SW480 (cell line): Measurements from ENCODE around the gene DSCAM.
"Not testable (repeated sequence)": the region's sequence is repeated elsewhere in the genome, so short reads cannot be mapped to it uniquely, and the experiment has no call there.

Source experiments
- DNase-seq: peaks from one replicate; pipeline ENCODE4 v3.0.0-alpha.2; 2016; ENCODE audit warnings: low spot score

The DSCAM gene

DNA sequence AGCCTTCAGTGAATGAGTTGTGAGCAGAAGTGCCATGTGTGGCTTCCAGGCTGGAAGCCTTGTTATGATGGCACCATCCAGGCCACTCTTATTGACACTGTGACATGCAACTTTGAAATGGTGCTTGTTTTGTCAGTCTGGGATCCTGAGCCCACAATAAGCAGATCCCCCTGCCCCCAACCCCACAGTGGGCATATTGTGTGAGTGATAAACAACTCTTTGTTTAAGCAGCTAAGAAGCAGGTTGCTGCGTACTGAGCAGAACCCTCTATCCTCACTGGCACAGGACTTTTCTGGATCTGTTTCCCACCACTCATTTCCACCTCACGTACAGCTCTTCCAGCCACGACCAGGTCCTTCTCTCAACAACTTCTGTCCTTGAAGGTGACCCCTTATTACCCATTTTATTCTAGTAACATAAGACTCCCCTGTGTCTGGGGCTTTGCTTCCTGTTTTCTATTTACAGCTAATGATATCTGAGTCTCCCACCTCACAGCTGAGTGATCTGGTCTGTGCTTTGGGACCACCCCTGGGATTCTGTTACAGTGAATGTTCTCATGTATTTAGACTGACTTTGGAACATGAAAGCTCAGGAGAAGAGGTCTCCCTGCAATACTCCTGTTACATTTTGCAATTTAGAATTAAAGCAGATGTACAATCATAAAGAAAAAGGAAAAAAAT is 604.2 kb downstream of the DSCAM start:
- DNase-seq: no peak

DNA sequence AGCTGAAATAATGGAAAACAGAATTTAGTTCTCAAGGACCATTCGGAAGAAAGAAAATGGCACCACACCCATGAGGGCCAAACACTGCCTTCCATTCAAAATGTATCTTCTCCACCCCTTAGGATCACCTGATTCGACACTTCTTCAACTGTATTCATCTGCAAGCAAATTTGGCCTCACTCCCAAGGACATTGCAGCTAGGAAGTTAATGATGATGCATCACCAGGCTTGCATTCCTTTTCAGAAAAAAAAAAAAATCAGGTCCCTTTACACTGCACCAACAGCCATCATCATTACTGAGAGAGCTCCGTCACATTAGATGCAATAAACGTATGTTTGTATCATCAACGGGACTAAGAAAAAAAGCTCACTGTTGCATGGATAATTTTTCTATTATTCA is 611.4 kb downstream of the DSCAM start:
- no peak for DNase-seq

DNA sequence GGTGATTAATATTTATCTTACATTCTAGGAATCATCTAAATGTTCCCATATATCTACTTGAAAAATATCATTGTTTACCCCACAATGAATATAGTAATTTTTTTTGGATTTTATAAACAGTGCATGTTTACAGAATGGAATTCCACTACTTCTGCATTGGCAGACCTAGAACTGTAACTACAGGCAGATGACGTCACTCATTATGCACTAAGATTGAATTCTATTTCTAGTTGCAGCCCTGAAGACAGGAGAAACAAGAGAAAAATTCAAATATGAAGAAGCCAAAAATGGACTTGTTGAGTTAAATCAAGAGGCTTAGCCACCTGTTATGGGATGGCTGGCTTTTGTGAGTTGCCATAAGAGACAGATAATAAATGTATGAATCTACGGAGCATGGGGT is 615.0 kb downstream of the DSCAM start:
- no peak for DNase-seq

DNA sequence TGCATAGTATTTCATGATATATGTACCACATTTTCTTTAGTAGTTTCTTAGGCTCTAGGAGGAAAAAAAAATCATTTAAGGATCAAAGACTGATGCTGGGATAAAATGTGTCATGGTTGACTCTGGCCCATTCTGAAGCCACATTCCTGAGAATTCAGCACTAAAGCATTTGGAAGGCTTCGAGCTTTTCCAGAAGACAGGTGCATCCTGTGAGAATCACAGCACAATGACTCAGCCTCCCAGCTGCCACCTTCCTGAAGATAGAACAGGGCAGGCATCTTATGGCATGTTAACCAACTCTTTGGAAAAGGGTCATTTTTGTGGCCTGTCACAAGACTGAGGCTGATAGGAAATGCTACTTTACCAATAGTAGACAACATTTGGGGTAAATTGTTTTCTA is 619.9 kb downstream of the DSCAM start:
- no peak for DNase-seq

DNA sequence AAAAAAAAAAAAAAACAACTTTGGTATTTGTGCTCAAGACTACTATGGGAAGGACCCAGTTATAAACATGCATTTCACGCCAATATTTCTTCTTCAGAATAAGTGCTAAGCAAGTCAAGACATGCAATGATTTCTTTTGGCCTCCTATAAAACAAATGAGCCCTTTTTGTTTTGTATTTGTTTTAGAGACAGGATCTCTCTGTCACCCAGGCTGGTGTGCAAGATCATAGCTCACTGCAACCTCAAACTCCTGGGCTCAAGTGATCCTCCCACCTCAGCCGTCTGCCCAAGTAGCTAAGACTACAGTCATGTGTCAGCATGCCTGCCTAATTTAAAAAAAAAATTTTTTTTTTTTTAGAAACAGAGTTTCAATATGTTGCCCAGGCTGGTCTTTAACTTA is 631.0 kb downstream of the DSCAM start:
- no peak for DNase-seq

DNA sequence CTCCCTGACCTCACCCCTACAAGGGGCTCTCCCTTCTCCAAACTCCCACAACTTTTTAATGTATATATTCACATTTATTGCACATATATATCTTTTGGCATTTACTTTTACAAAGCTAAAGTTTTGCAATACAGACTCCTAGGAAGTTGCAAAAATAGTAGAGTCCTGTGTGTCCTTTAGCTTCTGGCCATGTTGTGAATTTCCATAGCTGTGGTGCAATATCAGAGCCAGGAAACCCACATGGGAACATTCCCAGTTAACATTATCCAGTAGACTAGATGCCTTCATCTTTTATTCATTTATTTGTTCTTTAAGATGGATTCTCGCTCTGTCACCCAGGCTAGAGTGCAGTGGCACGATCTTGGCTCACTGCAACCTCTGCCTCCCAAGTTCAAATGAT is 636.7 kb downstream of the DSCAM start:
- DNase-seq: no peak

DNA sequence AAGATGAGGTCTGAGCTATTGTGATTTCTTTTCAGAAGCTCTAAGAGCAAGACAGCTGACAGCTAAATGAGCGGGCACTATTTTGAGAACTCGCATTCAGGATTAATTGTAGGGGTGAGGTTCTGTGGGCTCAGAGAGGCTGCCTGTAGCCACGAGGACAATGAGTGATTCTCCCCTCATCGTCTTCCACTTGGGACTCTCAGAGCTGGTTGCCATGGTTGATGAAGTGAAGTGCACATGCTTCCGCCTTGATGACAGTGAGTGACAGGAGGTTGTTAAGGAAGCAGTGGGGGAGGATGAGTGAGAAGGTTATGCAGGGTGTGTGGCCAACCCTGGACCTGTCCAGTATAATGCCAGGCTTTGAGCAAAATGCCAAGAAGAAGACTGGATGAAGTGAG is 638.0 kb downstream of the DSCAM start:
- no peak for DNase-seq

DNA sequence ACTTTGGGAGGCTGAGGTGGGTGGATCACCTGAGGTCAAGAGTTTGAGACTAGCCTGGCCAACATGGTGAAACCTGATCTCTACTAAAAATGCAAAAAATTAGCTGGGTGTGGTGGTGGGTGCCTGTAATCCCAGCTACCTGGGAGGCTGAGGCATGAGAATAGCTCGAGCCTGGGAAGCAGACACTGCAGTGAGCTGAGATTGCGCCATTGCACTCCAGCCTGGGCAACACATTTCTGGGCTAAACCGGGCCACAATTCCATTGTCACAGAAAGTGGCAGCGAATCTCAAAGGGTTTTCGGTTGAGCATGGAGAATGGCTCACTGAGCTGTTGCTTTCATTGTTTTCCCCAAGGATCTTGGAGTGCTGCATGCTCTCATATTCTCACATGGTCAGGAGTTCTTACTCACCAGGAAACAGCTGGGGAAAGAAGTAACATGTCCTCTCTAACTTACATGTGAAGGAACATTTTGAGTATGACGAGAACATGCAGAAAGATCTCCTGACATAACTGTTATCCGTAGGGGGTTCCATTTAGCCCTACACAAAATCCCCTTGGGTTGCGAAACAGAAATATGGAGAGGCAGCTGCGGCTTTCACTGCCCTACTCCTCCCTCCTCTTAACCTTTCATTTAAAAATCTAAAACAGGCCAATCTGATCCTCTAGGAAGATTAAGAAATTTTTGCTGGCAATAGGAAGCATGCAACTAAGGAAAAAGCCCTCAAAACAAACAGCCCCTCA is 638.6 kb downstream of the DSCAM start:
- no peak for DNase-seq

DNA sequence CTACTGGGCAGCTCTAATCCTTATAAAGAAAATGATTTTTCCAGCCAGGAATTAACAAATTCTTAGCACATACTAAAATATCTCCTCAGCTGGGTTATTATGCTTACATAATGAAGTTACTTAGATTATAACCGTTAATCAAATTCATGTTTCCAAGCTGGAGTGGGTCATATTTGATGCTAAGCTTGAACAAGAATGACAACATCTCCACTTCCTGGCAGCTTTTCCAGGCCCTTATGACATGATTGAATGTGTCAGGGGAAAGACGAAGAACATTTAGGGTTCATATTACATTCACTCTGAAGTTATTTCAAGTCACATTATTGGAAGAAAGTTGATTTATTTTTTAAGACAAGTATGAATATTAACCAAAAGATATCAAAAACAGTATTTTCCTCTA is 646.0 kb downstream of the DSCAM start:
- no peak for DNase-seq

DNA sequence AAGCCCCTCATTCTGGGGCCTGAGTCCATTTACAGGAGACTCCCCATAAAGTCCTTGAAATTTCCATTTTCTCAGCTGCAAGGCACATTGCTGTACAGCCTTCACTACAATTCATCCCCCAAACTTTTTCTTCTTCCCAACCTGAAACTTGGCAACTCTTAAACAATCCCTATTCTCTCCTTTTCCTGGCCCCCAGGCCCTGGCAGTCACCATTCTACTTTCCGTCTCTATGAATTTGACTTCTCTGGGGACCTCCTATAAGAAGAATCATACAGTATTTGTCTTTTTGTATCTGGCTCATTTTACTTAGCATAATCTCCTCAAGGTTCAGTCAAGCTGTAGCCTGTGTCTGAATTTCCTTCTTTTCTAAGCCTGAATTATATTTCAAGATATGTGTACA is 646.8 kb downstream of the DSCAM start:
- DNase-seq: no peak

DNA sequence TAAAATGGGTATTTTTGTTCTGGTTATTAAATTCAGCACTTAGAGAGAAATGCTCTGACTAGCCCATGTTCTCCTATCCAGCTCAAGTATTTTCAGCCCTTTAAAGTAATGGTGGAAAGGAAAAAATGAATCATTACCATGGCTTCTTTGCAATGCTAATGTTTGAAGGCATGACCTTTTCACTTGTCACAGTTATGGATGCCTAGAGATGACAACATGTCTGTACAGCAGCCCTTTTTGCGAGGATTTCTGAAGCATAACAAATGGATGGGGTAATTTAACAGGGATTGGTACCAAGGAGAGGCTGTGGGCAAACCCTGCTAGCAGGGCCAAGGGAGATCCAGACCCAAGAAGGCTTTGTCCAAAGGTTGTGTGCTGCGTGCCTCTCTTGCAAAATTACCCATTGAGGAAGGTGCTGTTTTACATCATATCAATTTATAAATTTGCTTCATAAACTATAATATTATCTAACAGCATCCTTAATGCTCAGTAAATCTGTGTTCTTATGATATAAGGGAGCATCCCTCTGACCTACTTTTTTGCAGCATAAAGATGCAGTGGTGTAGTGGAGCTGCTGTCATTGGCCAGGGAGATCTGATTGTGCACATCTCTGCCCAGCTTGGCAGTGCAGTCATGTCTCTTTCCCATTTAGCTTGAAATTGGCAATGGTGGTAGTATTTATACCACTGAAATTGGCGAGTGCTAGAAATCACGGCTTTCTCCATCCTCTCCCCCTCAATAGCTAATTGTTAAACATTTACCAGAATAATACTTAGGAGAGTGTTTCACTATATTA is 652.6 kb downstream of the DSCAM start:
- no peak for DNase-seq

DNA sequence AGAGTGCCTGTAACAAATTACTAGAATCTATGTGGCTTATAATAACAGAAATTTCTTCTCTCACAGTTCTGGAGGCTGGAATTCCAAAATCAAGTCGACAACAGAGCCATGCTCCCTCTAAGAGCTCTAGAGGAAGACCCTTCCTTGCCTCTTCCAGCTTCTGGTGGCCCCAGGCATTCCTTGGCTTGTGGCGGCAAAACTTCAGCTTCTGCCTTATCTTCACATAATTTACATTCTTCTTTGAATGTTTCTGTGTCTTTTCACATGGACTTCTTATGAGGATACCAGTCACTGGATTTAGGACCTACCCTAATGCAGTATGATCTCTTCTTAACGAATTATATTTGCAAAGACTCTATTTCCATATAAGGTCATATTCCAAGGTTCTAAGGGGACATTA is 655.3 kb downstream of the DSCAM start:
- DNase-seq: no peak

DNA sequence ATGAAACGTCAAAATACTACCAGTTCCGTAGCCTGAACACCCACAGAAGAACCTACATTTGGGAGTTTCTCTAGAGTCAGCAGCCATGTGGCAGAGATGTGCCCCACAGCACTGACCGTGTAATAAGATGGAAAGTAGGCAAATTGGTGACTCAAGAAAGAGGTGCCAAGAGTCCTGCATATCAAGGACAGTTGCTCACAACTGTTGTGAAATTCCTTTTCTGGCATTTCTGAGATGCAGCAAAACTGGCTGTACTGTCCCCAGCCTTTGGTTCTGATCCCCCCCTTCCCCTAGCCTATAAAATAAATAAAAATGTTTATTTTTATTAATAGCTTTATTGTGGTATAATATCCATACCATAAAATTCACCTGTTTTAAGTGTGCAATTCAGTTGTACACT is 655.8 kb downstream of the DSCAM start:
- no peak for DNase-seq

DNA sequence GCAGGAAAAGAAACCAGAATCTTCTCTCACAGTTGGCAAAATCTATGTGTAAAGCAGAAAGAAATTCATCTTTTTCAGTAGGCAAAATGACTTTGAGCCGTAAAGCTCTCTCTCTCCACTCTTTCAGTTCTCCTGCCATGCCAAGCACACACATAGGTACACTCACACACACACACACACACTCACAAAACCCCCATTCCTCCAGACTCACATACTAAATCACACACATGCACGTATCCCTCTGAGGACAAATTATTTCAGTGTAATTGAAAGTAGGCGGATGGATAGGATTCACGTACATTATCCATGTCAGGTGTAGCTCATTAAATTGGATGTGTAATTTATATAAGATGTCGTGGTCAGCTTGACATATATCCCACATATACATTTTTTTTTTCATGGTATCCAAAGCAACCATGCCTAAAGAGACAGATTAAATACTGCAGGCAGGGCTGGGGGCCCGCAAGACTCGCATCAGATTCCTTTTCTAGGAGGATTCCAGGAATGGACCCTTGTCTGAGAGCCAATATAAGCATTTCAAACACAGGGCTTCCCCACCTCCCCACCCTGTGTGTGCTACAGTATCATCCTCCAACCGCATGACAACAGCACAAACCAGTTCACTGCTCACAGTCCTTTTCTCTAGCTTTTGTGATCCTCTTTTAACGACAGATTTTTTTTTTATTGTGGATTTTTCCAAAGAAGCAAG is 658.9 kb downstream of the DSCAM start:
- no peak for DNase-seq

DNA sequence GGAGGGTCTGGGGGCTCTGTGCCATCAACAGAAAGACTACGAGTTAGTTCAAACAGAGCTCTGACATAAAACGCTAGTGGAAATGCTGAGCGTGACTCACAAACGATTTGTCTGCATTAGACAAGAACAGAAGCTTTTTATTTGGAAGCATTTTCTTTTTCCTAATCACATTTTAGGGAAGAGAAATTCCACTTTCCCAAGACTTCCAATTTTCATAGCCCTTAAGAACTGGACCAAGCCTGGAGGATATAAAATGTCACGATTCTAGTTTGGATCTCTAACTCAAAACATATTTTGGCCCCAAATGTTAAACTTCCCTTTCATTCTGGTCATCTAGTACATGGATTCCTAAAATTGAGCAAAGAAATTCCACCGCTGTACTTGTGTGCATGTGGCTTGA is 659.7 kb downstream of the DSCAM start:
- no peak for DNase-seq

DNA sequence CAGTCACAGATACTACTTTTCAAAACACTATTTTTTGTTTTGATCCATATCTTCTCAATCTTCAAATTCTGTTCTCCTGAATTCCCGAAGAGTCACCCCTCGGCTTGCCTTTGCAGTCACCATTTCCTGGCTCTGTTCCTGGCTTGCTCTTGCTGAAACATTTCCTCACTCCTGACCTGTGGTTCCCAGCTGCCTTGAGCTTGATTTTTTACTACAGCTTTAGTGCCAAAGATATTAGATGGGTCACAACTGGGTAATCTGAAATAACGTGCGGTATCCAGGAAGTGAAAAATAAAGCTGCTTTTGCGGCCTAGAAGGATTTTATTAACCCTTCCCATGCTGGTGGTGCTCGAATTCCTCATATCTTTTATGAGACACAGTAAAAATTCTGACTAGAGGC is 660.9 kb downstream of the DSCAM start:
- no peak for DNase-seq

DNA sequence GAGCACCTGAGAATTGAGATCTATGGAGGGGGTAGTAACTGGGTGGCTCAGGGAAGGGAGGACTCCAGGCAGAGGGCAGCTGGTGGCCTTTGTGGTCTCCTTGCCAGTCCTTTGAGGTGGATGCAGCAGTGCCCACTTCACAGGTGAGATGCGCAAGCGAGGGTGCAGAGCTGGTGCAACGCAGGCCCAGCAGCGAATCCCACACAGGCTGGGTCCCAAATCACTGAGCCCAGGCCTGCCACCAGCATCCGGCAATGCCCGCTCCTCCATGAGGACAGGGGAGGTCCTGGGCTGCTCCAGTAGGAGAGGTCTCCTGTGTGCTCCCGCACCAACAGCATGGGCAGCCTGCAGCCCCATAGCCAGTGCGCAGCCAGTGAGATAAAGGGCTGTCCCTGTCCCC is 661.8 kb downstream of the DSCAM start:
- no peak for DNase-seq

DNA sequence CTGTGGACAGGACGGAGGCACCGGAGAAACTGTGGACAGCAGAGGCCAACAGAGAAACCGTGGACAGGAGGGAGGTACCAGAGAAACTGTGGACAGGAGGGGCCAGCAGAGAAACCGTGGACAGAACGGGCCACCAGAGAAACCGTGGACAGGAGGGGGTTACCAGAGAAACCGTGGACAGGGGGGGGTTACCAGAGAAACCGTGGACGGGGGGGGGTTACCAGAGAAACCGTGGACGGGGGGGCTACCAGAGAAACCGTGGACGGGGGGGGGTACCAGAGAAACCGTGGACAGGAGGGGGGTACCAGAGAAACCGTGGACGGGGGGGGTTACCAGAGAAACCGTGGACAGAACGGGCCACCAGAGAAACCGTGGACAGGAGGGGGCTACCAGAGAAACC is 664.5 kb downstream of the DSCAM start:
- DNase-seq: not testable (repeated sequence)

DNA sequence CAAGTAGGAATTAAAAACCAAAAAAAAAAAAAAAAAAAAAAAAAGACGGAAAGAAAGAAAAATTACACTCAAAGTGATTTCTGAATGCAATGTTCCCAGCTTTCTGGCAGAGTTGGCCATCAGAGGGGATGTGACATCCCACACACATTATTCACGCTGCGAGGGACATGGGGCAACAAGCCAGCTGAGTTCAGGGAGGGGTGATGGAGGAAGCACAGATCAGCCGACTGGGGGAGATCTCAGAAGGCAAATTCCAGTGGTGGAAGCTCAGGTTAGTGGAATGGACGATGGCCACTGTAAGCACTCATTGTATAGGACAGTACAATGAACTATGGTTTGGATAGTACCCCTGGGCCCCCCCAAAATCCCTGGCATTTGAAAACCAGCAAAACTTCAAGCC is 667.8 kb downstream of the DSCAM start:
- no peak for DNase-seq

DNA sequence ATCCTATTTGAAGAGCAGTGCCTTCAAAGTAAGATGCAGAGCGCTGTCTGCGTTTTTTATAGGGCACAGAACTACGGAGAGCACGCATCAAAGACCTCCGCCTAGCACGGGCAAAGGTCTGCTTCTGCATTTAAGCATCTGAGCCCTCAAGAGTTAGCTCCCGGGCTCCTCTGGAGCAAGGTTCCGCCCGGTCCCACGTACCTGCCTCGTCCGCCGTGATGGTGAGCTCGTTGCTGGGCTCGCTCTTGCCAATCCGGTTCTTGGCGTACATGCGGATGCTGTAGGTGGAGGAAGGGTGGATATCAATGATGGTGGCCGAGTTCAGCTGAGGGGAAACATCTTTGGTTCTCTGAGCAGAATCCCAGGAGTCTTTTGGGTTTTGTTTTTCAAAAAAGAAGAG is 668.2 kb downstream of the DSCAM start:
- DNase-seq: no peak

DNA sequence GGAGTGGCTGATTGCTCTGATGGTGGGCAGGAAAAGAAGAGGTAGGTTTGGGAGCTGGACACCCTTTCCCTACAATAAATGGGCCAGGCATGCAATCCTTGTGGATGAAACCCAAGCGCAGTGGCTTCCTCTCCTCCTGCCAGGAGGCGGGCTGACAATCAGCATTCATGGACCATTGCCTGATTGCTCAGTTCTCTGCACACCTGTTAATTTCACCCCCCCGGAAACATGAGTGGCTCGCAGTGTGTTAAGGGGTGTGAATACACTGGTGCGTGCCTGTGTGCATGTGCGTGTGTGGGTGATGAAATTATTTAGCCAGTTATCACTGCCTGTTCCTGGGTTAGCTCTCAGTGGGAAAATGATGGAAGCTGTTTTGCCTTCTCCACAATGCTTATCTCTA is 669.0 kb downstream of the DSCAM start:
- no peak for DNase-seq

DNA sequence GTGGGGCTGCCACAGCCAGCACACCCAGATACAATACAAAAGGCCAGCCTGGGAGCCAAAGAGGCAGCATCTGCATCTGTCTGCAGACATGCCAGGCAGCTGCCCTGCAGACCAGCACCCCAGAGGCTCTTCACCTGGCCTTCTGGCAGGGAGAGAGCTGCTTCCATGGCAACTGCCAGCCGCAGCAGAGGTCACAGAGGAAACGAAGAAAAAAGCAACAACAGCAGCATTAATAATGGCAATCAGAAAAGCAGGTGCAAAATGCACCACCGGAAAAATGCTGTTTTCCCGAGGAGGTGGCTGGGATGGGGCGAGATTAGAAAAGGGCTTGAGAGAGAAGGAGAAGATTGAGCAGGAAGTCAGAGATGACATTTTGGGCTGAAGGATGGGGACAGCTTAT is 670.2 kb downstream of the DSCAM start:
- no peak for DNase-seq

DNA sequence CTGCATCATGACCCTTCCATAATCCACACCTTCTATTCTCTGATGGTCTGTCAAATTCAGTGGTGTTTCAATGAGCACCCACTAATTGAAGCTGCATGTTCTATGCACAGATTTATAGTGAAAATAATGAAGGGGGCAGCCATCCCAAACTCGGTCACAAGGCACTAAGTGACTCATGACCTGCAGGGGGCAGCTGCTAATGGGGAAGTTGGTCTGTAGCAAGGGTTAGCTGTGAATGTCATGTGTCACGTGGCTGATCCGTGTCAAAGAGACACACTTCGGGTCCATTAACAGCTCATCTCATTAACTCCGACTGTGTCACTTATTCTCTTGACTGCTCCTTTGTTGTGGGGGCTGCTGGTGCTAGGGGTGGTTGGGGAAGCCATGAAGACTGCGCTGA is 673.1 kb downstream of the DSCAM start:
- no peak for DNase-seq
